Measurements from ENCODE around the gene ZMYND8.

- TF ChIP-seq POLR2A (IDR thresholded peaks at IDR 0.05; ENCODE audit: low read depth, low read length) (no peak), PAX5 (IDR thresholded peaks at IDR 0.05; ENCODE audit: insufficient read depth, low read length, severe bottlenecking) (no peak), TAF1 (IDR thresholded peaks at IDR 0.05; ENCODE audit: low read depth, low read length) (no peak)
Measured at GRCh38 chr20:47237715-47238114, 118.8 kb downstream of the ZMYND8 start.
